SK-N-SH treated with all-trans-retinoic acid at 6 μM for 48 hours (cell line): ENCODE data around the gene AIP.

Experiments used
- BACH2 ChIP-seq: fragments of 250-450 bp; sonication (Bioruptor Pico); IDR thresholded peaks from 2 replicates; pipeline ENCODE4 v1.9.0; 2021; ENCODE audit warnings: mild to moderate bottlenecking, borderline replicate concordance
- CSDC2 ChIP-seq: fragments of 250-450 bp; sonication (Bioruptor Pico); IDR thresholded peaks from 2 replicates; pipeline ENCODE4 v1.5.0; 2020; ENCODE audit warnings: mild to moderate bottlenecking, moderate library complexity
- RARB ChIP-seq: fragments of 250-450 bp; sonication (Bioruptor Pico); IDR thresholded peaks from 2 replicates; pipeline ENCODE4 v1.8.0; 2021; ENCODE audit warnings: mild to moderate bottlenecking, moderate library complexity
- ZFP3 ChIP-seq: fragments of 250-450 bp; sonication (Bioruptor Pico); IDR thresholded peaks from 2 replicates; pipeline ENCODE4 v1.5.0; 2020; ENCODE audit warnings: mild to moderate bottlenecking, moderate library complexity
- ZNF70 ChIP-seq: fragments of 450-650 bp; formaldehyde crosslinking; IDR thresholded peaks from 2 replicates; pipeline ENCODE4 v1.5.0; 2020; ENCODE audit warnings: mild to moderate bottlenecking, moderate library complexity

GRCh38 chr11:67433536-67434394 is 49.1 kb upstream of the AIP start:
- TF ChIP-seq BACH2, result no peak
- TF ChIP-seq ZNF70 (CRISPR knock-in tag), result no peak
- no peak for TF ChIP-seq CSDC2
- TF ChIP-seq ZFP3 (CRISPR knock-in tag), result no peak
- TF ChIP-seq RARB (CRISPR knock-in tag), result no peak
